ENCODE results near the gene HSP90AB1. TPM values are rescaled to one million over a fixed set of nuclear protein-coding genes. Genes with fewer than 3 reads are reported as not detected.

The HSP90AB1 gene
- polyA plus RNA-seq, 4 donors: 1,195 to 1,243 (median 1,222) TPM

GRCh38 chr6:44302856-44303255 lies 56.0 kb downstream of the HSP90AB1 start:
- DNase-seq (ENCODE audit: low read depth in 4 of 4, low spot score in 3 of 4): no peak

Other genes with a start within 250 kb of the HSP90AB1 start
- gene MRPL14, start 119.6 kb upstream of the HSP90AB1 start, polyA plus RNA-seq (ENCODE audit: insufficient read length in 4 of 4): 10 to 100 TPM; 35.8 to 50.7 (median 41.6) TPM
- 10 to 100 TPM; 29.9 to 35.4 (median 33.4) TPM for gene TMEM63B, start 119.5 kb upstream of the HSP90AB1 start, polyA plus RNA-seq (ENCODE audit: insufficient read length in 4 of 4)
- gene CAPN11, start 88.3 kb upstream of the HSP90AB1 start, polyA plus RNA-seq (ENCODE audit: insufficient read length in 4 of 4): under 1 TPM; 0.14 to 0.21 (median 0.16) TPM
- under 1 TPM; 0.60 to 0.78 (median 0.77) TPM for gene MYMX, start 30.2 kb upstream of the HSP90AB1 start, polyA plus RNA-seq (ENCODE audit: insufficient read length in 4 of 4)
- 10 to 100 TPM; 32.6 to 38.7 (median 37.0) TPM for gene SLC29A1, start 23.5 kb upstream of the HSP90AB1 start, polyA plus RNA-seq (ENCODE audit: insufficient read length in 4 of 4)
- 10 to 100 TPM; 53.1 to 62.2 (median 57.4) TPM for gene SLC35B2, start 10.4 kb downstream of the HSP90AB1 start, polyA plus RNA-seq (ENCODE audit: insufficient read length in 4 of 4)
- gene NFKBIE, start 18.4 kb downstream of the HSP90AB1 start, polyA plus RNA-seq (ENCODE audit: insufficient read length in 4 of 4): 10 to 100 TPM in 3 of 4 donors, 1 to 10 TPM in 1; 9.8 to 12.9 (median 11.0) TPM
- under 1 TPM; 0.42 to 0.84 (median 0.64) TPM for gene TMEM151B, start 23.3 kb downstream of the HSP90AB1 start, polyA plus RNA-seq (ENCODE audit: insufficient read length in 4 of 4)
- 10 to 100 TPM; 12.7 to 17.3 (median 14.4) TPM for gene AARS2, start 66.2 kb downstream of the HSP90AB1 start, polyA plus RNA-seq (ENCODE audit: insufficient read length in 4 of 4)
- not detected for gene SPATS1, start 95.5 kb downstream of the HSP90AB1 start, polyA plus RNA-seq (ENCODE audit: insufficient read length in 4 of 4)
- gene CDC5L, start 140.6 kb downstream of the HSP90AB1 start, polyA plus RNA-seq (ENCODE audit: insufficient read length in 4 of 4): 10 to 100 TPM; 37.4 to 44.7 (median 43.8) TPM